Heart left ventricle (tissue), 16 donors: ENCODE measurements around the gene IL18RAP. TPM values are rescaled to one million over a fixed set of nuclear protein-coding genes. Genes with fewer than 3 reads are reported as not detected.

ENCODE experiments used
- ATAC-seq, 4 donors: fragments of 200-7000 bp; cut with Tn5 transposase; one replicate each; pipeline ENCODE4 v1.9.1; 2020 to 2022; ENCODE audit warnings: moderate library complexity in 4 of 4, mild to moderate bottlenecking in 3 of 4, moderate number of reproducible peaks in 1 of 4
- DNase-seq, 5 donors: peaks; one replicate each; pipeline ENCODE4 v3.0.0-alpha.2; 2020
- H3K27ac ChIP-seq, 12 donors: fragments of 200-600 bp; sonication (generic) in 4 of 12; one replicate each; pipeline versions ENCODE4 v1.5.0 to v1.8.0; 2016 to 2022; ENCODE audit warnings: mild to moderate bottlenecking in 2 of 12
- H3K27me3 ChIP-seq, 9 donors: fragments of 200-600 bp; sonication (generic) in 2 of 9; one replicate each; pipeline versions ENCODE4 v1.5.1 to v1.8.0; 2016 to 2022; ENCODE audit warnings: mild to moderate bottlenecking in 3 of 9
- H3K36me3 ChIP-seq, 9 donors: fragments of 200-600 bp; sonication (generic) in 2 of 9; one replicate each; pipeline versions ENCODE4 v1.5.0 to v1.8.0; 2018 to 2022; ENCODE audit warnings: mild to moderate bottlenecking in 2 of 9
- H3K4me1 ChIP-seq, 12 donors: fragments of 200-600 bp; sonication (generic) in 4 of 12; one replicate each; pipeline versions ENCODE4 v1.5.0 to v1.8.0; 2016 to 2022; ENCODE audit warnings: mild to moderate bottlenecking in 3 of 12
- H3K4me3 ChIP-seq, 12 donors: fragments of 200-600 bp; sonication (generic) in 4 of 12; one replicate each; pipeline versions ENCODE4 v1.5.0 to v1.8.0; 2017 to 2022; ENCODE audit warnings: mild to moderate bottlenecking in 9 of 12, moderate library complexity in 4 of 12
- H3K9me3 ChIP-seq, 12 donors: fragments of 200-600 bp; sonication (generic) in 4 of 12; one replicate each; pipeline versions ENCODE4 v1.5.0 to v1.8.0; 2016 to 2022; ENCODE audit warnings: mild to moderate bottlenecking in 1 of 12
- POLR2A ChIP-seq, 2 donors: fragments of 450-650 bp; IDR thresholded peaks; one replicate each; pipeline ENCODE4 v1.6.1; 2017; ENCODE audit warnings: antibody characterized with exemption in 2 of 2, mild to moderate bottlenecking in 2 of 2, moderate library complexity in 2 of 2
- WGBS, 4 donors: extraction: QIAGEN DNeasy Blood & Tissue Kit in 2 of 4; methylation state at CpG; one replicate each; pipeline versions ENCODE4 v1.1.5 to v1.1.7; 2013 to 2018; 5-methylcytosine and 5-hydroxymethylcytosine counted together
- intact Hi-C, 10 donors: fragments of 100-400 bp; cut with DNase I; formaldehyde crosslinking; loops; one replicate each; pipeline versions ENCODE4 v1.11.1 to v1.14.2; 2022
- long read RNA-seq, 3 donors: library from polyadenylated mRNA; unstranded; transcript quantifications; one replicate each; pipeline ENCODE4 v2.0.0, GENCODE V29; 2020 to 2021
- polyA plus RNA-seq, 2 donors: library from polyadenylated mRNA; stranded (reverse); fragments of 200-250 nt; gene quantifications; one replicate each; pipeline ENCODE4 v1.2.3, GENCODE V29; 2013
- total RNA-seq, 9 donors: library from RNA; depleted of rRNA in 2 of 9; stranded (reverse); fragments of >200 nt in 2 of 9; fragmentation: NEBNext Ultra II Directional in 3 of 9; extraction: Animal tissue kit (Norgen Biotek cat#: 25700) in 3 of 9; gene quantifications; one replicate each; pipeline versions ENCODE4 v1.1.0 to v1.2.4, GENCODE V29; 2016 to 2023
- TF ChIP-seq, protein P1 (sequence below), 12 donors: fragments of 200-600 bp; sonication (generic) in 4 of 12; IDR thresholded peaks; one replicate each; pipeline versions ENCODE4 v1.5.0 to v1.8.0; 2018 to 2022; ENCODE audit warnings: antibody characterized with exemption in 12 of 12, mild to moderate bottlenecking in 5 of 12
- donor health status: ischemic (EF 13 %, LVEDD 7.1; RV severe dilation, severe dysfunction).
- donor health status: healthy with polysubstance abuse.
- donor health status: DM: no; HTN: yes; CAD: no.
- donor health status: DM: no; HTN: no; CAD: no.
- donor health status: ischemic (EF 25% LVEDD 6.9; RV normal size, moderate dysfunction).
- donor health status: ischemic (EF 25% LVEDD 5.7; RV mildly dilated, moderate dysfunction).
- donor health status: healthy.
- donor health status: DM: yes; HTN: yes; CAD: no.
- donor health status: ischemic (EF 35%, LVEDD 5.7; RV mildly dilated, moderate dysfunction).
- donor health status: nonischemic (EF 11% LVEDD 7.7; RV severe dilation, severe dysfunction).
- donor health status: DM: yes; HTN: yes; CAD: no.
- donor health status: PGD.
- donor health status: ischemic (EF 29% LVEDD 5.4; RV normal size, mild dysfunction).
- donor health status: nonischemic (EF 23%, LVEDD 6.1; RV moderate dilation, normal function).

Gene IL18RAP
- total RNA-seq (1 to 10 TPM in 2 of 9 donors, under 1 TPM in 7; 0.13 to 2.2 (median 0.41) TPM), polyA plus RNA-seq (under 1 TPM; 0.39 to 0.42 TPM)
- long read RNA-seq, donor 1: 0 reads
- long read RNA-seq, donor 2: 0 reads
- long read RNA-seq, donor 3: 0 reads

DNA sequence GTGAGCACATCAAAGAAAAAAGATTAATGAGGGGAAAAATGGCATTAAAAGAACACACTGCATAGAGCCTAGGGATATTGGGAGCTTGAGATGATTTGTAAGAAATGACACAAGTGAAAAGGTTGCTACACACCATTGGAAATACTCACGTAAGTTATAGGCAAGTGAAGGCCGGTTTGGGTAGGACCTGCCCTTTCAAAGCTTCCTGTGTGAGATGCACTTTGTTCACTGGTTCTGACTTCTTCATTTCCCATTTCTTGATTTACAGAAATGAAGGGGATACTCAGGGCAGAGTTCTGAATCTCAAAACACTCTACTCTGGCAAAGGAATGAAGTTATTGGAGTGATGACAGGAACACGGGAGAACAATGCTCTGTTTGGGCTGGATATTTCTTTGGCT, at the start of gene IL18RAP:
IL18RAP (plus strand) TSS at position 251 of the 400 bp plus-strand sequence; CDS start at position 369, 118 bp downstream.
- 64 to 76% (median 67%) methylated on average over 3 of the region's 3 CpGs for WGBS, 4 donors
- DNase-seq (no peak), ATAC-seq (no peak)
- Histone ChIP-seq H3K9me3 (peaks cover 0 to 2% (median 0%) of the 10 kb centered on the region in 12 donors), H3K36me3 (no peaks in the 10 kb centered on the region), H3K27me3 (peaks cover 0 to 10% (median 0%) of the 10 kb centered on the region in 9 donors), H3K27ac (no peak within 1 kb of the TSS), H3K4me1 (peaks cover 0 to 37% (median 0%) of the 10 kb centered on the region in 12 donors), H3K4me3 (peak within 1 kb of the TSS in 1 of 12 donors; percentile 4)
- intact Hi-C loops: no loop called here
- TF ChIP-seq POLR2A (IDR thresholded peaks at IDR 0.05): no peak
- TF ChIP-seq, protein P1, sequence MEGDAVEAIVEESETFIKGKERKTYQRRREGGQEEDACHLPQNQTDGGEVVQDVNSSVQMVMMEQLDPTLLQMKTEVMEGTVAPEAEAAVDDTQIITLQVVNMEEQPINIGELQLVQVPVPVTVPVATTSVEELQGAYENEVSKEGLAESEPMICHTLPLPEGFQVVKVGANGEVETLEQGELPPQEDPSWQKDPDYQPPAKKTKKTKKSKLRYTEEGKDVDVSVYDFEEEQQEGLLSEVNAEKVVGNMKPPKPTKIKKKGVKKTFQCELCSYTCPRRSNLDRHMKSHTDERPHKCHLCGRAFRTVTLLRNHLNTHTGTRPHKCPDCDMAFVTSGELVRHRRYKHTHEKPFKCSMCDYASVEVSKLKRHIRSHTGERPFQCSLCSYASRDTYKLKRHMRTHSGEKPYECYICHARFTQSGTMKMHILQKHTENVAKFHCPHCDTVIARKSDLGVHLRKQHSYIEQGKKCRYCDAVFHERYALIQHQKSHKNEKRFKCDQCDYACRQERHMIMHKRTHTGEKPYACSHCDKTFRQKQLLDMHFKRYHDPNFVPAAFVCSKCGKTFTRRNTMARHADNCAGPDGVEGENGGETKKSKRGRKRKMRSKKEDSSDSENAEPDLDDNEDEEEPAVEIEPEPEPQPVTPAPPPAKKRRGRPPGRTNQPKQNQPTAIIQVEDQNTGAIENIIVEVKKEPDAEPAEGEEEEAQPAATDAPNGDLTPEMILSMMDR (IDR thresholded peaks at IDR 0.05): no peak

- DNase-seq (no peak), ATAC-seq (no peak)
- Histone ChIP-seq H3K27me3 (no peaks in the 10 kb centered on the region), H3K36me3 (no peaks in the 10 kb centered on the region), H3K4me3 (no peak overlapping the region), H3K27ac (no peak overlapping the region), H3K9me3 (no peaks in the 10 kb centered on the region), H3K4me1 (no peaks in the 10 kb centered on the region)
- intact Hi-C loops: no loop called here
- WGBS, 4 donors: 76 to 87% (median 78%) methylated on average over 1 of the region's 1 CpG
- TF ChIP-seq, protein P1 (IDR thresholded peaks at IDR 0.05): no peak
- TF ChIP-seq POLR2A (IDR thresholded peaks at IDR 0.05): no peak
Observed at GRCh38 chr2:102376052-102376591, 46.8 kb upstream of the IL18RAP start.

GRCh38 chr2:102383722-102384121, 39.2 kb upstream of the IL18RAP start:
- intact Hi-C loops: no loop called here
- Histone ChIP-seq H3K4me1 (no peaks in the 10 kb centered on the region), H3K4me3 (no peak overlapping the region), H3K27ac (no peak overlapping the region), H3K36me3 (peaks cover 0 to 29% (median 0%) of the 10 kb centered on the region in 9 donors), H3K9me3 (peaks cover 0 to 39% (median 19%) of the 10 kb centered on the region in 12 donors), H3K27me3 (no peaks in the 10 kb centered on the region)
- no peak for TF ChIP-seq POLR2A (IDR thresholded peaks at IDR 0.05)
- TF ChIP-seq, protein P1 (IDR thresholded peaks at IDR 0.05): no peak
- ATAC-seq: no peak
- no peak for DNase-seq

- H3K9me3 ChIP-seq: peaks cover 0 to 39% (median 19%) of the 10 kb centered on the region in 12 donors
- WGBS, 4 donors: 79 to 93% (median 85%) methylated on average over 1 of the region's 1 CpG
- no peaks in the 10 kb centered on the region for H3K27me3 ChIP-seq
- peaks cover 0 to 29% (median 0%) of the 10 kb centered on the region in 9 donors for H3K36me3 ChIP-seq
- ATAC-seq: no peak
- no peak overlapping the region for H3K4me3 ChIP-seq
- H3K27ac ChIP-seq: no peak overlapping the region
- no peaks in the 10 kb centered on the region for H3K4me1 ChIP-seq
- DNase-seq: no peak
- no peak for TF ChIP-seq POLR2A (IDR thresholded peaks at IDR 0.05)
- TF ChIP-seq, protein P1 (IDR thresholded peaks at IDR 0.05): no peak
- intact Hi-C loops: no loop called here
Observed at GRCh38 chr2:102385522-102385921, 37.4 kb upstream of the IL18RAP start.
